NCI-H460 (cell line): ENCODE measurements around the gene CISH. TPM values are rescaled to one million over a fixed set of nuclear protein-coding genes. Genes with fewer than 3 reads are reported as not detected.

Experiments used
- DNase-seq: peaks from one replicate; pipeline ENCODE4 v3.0.0-alpha.2; 2016; ENCODE audit warnings: low read depth; ENCODE audit errors: extremely low read depth
- total RNA-seq: library from RNA; depleted of rRNA; stranded (reverse); fragments of >200 nt; shearing (Covaris generic); gene quantifications from 2 replicates; pipeline ENCODE4 v1.2.3, GENCODE V29; 2014; rRNA removed

Gene CISH
- total RNA-seq, 1 experiment from 2014 or later: 0.20 TPM

GRCh38 chr3:50573566-50574443 is 37.8 kb downstream of the CISH start:
- no peak for DNase-seq

DNA sequence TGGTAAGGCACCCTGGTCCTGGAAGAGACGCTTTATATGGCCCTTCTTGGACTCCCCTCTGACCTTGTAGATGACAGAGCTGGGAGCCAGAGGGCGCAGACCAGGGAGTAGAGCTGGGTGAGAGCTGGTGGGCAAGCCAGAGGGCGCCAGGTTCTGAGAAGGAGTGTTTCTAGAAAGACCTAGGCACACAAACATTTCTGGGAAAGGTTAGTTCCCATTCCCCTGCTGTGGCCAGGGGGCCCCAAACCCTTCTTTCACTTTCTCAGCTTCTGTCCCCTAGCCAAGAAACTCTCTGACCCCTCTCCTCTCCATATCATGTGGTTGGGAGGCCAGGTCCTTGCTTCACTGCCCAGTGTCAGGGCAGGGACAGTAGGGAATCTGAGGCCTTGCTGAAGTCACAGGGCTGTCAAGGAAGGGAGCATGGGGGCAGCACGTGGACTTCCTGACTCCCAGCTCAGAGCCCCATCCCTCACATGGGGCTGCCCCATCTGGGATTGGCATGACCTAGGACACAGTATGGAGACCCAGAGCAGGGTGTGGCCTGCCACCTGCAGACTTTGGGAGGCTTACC is 38.7 kb downstream of the CISH start:
- DNase-seq: no peak

DNA sequence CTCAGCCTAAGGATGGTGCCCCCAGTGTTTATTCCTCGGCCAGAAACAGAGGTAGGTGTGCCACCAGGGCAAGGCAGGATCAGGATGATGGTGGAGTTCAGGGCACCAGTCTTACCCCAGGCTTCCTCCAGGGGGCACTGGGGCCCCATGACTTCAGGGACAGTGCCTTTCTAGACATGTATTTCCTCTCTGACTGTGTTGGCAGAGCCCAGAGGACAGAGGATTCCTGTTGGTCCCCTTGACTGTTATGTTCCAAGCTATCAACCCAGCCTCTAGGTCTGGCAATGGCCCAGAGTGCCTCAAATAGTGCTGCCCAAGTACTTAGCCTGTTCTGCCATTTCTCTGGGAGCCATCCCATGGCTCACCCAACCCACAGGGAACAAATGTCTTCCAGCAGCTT is 39.4 kb downstream of the CISH start:
- peak; percentile 46 for DNase-seq

GRCh38 chr3:50571486-50571885 is 40.1 kb downstream of the CISH start:
- DNase-seq: no peak

GRCh38 chr3:50570508-50571279 is 40.9 kb downstream of the CISH start:
- no peak for DNase-seq

- DNase-seq: peak; percentile 89
These were observed 42.4 kb downstream of the CISH start, which contains the start of gene HEMK1 for GRCh38 chr3:50568947-50569749. Gene HEMK1, plus strand, starts transcription at chr3:50569522. Its CDS starts 1,583 bp downstream, at chr3:50571105.

- peak; percentile 66 for DNase-seq
These were observed 44.0 kb downstream of the CISH start, which contains the start of gene C3orf18 for GRCh38 chr3:50567386-50568167. Gene C3orf18, minus strand, starts transcription at chr3:50567747. Its CDS starts 2,048 bp downstream, at chr3:50565699.

GRCh38 chr3:50567011-50567385 is 44.6 kb downstream of the CISH start:
- no peak for DNase-seq

- DNase-seq: no peak
These were observed 47.3 kb downstream of the CISH start for GRCh38 chr3:50564321-50564720.

GRCh38 chr3:50563867-50564266 is 47.7 kb downstream of the CISH start:
- no peak for DNase-seq

GRCh38 chr3:50562861-50563260 is 48.7 kb downstream of the CISH start:
- no peak for DNase-seq

DNA sequence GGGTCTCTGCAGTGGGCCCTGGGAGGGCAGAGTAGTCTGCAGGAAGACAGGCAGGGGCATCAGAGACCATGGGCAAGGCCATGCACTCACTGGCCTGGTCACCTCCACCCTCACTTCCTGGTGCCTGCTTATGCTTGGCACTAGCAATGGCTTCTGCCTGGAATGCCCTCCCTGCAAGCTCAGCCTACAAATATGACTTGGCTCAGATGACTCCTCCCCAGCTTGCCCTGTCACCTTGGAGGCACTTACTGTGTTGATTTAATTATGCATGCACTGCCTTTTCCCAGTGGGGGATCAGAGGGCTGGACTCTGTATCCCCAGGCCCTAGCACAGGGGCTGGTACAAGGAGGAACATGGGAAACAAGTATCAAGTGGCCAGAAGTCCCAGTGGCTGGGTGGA is 51.9 kb downstream of the CISH start:
- no peak for DNase-seq

- no peak for DNase-seq
These were observed 53.7 kb downstream of the CISH start for GRCh38 chr3:50557915-50558314.

DNA sequence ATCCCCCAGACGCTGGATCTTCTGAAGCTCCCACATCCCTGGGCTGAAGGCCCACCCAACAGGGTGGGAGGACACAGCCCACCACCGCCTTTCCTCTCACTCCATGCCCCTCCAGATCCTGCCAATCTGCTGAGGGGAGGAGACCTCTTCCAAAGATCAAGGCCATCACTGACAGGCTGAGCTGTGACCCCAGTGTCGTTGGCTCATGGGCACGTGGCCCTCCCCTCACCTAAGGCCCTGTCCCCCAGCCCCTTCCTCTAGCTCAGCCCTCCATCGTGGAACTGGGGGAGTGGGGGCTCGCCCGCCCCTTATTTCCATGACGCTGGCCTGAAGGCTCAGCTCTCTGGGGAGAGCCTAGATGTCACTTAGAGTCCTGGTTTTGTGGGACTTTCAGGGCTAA is 54.5 kb downstream of the CISH start:
- DNase-seq: no peak

Other genes starting within 250 kb of the CISH start
- gene CACNA2D2, start 108.1 kb downstream of the CISH start, total RNA-seq: 0.02 and 0.06 TPM in 2 replicates
- 3.2 and 3.5 TPM in 2 replicates for gene C3orf18, start 44.0 kb downstream of the CISH start, total RNA-seq
- 7.0 and 12.0 TPM in 2 replicates for gene HEMK1, start 42.3 kb downstream of the CISH start, total RNA-seq
- gene MAPKAPK3, start 5.4 kb upstream of the CISH start, total RNA-seq: 31.6 and 39.4 TPM in 2 replicates
- gene DOCK3, start 63.2 kb upstream of the CISH start, total RNA-seq: 1.9 and 2.2 TPM in 2 replicates